SIG-M5 (cell line): ENCODE data around the gene TPK1.
"Not testable (repeated sequence)": the region's sequence is repeated elsewhere in the genome, so short reads cannot be mapped to it uniquely, and the experiment has no call there.

Experiments
- DNase-seq: peaks from one replicate; lab custom pipeline; 2025; lab: John Stamatoyannopoulos, UW

TPK1 gene

DNA sequence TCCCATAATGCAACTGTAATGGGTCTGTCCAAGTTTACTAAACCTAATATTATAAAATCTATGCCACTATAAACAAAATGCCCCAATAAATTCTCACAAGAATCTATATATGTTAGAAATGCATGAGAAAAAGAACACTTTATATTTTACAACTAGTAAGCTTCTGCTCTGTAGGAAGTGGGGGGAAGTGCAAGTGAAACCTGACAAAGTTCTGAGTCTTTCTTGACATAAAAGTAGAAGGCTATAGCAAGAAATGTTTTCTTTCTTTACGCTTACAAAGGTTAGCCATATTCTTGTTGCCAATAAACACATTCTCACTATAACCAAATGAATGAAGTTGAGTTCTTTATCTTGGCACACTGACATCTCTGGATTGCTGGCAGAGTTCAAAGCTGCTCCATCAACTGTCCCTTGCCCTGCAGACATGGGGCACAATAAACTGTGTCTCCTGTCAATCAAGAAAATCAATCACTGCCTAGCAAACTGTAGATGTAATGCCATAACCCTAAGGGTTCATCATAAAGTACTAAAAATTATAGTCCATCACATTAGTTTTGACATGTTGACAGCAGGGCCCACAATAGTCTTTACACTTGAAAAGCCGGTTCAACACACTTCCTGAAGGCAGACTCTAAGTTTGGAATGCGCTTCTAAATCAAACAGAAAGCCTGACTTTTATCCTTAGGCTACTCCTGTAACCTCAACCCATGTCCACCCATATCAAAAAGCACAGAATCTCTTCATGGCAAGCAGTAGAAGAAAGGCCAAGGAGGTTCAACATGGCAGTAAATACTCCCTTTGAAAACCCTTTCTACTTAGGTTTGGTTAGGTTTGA is 58.6 kb downstream of the TPK1 start:
- no peak for DNase-seq

- DNase-seq = no peak
Measured at GRCh38 chr7:144776447-144776846, 59.4 kb downstream of the TPK1 start.

DNA sequence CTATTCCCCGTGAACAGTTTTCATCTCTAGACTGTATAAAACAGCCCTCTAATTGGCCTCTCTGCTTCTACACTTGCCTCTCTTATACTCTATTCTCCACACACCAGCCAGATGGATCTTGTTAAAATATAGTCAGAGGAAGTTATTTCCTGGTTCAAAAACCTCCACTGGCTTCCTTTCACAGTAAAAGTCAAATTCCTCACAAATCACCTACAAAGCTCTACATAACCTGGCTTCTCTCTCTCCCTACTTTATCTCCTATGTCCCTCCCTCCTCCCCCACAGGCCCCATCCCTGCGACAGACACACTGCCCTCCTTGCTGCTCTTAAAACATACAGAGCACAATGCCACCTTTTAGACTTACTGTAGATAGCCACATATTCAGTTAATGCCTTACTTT is 60.1 kb downstream of the TPK1 start:
- DNase-seq = no peak

GRCh38 chr7:144771927-144772326 is 63.9 kb downstream of the TPK1 start:
- DNase-seq = no peak

- DNase-seq = no peak
Measured at GRCh38 chr7:144771174-144771573, 64.7 kb downstream of the TPK1 start.

GRCh38 chr7:144769352-144769751 is 66.5 kb downstream of the TPK1 start:
- DNase-seq = no peak

GRCh38 chr7:144768633-144769032 is 67.2 kb downstream of the TPK1 start:
- no peak for DNase-seq

DNA sequence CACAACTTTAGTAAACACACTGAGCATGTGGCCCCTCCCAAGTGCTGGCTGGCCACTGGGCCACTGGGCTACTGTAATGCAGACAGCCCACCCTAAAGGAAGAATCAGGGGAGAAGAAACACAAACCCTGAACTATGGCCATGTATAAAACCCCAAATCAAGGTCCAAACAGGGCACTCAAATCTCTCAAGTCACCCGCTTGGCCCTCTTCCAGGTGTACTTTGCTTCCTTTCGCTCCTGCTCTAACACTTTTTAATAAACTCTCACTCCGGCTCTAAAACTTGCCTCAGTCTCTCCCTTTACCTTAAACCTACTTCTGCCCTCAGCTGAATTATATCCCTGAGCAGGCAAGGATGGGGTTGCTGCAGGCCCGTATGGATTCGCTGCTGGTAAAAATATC is 72.6 kb downstream of the TPK1 start:
- DNase-seq = no peak

- DNase-seq = no peak
Measured at GRCh38 chr7:144762853-144763252, 73.0 kb downstream of the TPK1 start.

- no peak for DNase-seq
Measured at GRCh38 chr7:144761493-144761892, 74.4 kb downstream of the TPK1 start.

DNA sequence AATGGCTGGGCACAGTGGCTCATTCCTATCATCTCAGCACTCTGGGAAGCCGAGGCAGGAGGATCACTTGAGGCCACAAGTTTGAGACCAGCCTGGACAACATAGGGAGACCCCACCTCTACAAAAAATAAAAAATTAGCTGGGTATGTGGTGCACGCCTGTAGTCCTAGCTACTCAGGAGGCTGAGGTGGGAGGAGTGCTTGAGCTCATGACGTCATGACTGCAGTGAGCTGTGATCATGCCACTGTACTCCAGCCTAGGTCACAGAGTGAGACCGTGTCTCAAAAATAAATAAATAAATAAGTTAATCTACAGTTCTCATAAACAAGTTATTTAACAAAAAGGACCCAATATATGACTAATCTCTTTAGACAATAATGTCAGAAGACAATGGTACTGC is 76.2 kb downstream of the TPK1 start:
- no peak for DNase-seq

DNA sequence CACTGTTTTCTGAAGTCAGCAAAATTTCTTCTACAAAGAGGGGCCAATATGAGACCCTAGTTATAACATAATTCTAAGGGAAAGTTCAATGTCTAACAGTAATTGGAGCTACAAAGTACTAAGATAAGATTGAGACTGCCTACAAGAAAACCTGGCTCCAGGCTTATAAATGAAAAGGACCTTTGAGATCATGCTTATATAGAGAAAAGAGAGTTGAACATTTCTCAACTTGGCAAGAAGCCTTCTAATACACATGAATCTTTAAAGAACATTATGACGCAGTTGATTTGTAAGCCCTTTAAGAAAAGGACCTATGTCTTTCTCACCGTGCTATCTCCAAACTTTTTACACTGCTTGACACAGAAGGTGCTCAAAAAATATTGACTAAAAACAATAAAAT is 87.9 kb downstream of the TPK1 start:
- no peak for DNase-seq

DNA sequence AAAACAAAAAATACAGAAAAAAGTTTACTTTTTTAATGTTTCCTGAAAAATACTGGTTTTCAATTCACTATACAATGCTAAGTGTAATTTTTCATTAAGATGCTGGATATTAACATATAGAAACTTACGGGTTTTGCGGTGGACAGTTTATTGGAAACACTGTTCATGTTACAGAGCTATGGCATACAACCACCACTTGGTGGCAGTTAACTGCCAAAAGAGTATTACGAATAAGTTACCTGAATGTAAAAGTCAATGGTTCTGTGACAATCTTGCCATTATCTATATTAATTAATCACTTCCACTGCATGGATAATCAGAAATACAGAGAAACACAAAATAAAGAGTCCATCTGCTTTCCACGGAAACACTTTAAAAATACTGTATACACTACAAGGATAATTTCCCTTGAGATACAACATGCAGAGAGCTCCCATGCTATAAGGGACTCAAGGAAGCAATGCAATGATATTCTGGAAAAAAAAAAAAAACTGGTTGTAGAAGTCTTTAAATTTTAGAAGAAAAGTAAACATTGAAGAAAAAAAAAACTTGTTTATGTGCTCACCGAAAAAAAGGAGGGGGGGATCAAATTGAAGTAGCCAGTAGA is 97.0 kb downstream of the TPK1 start:
- no peak for DNase-seq

- DNase-seq = no peak
Measured at GRCh38 chr7:144738146-144738545, 97.7 kb downstream of the TPK1 start.

GRCh38 chr7:144736880-144737493 is 98.9 kb downstream of the TPK1 start:
- DNase-seq = no peak

- DNase-seq = no peak
Measured at GRCh38 chr7:144735505-144736276, 100.2 kb downstream of the TPK1 start.

GRCh38 chr7:144731661-144732351 is 104.0 kb downstream of the TPK1 start:
- no peak for DNase-seq

DNA sequence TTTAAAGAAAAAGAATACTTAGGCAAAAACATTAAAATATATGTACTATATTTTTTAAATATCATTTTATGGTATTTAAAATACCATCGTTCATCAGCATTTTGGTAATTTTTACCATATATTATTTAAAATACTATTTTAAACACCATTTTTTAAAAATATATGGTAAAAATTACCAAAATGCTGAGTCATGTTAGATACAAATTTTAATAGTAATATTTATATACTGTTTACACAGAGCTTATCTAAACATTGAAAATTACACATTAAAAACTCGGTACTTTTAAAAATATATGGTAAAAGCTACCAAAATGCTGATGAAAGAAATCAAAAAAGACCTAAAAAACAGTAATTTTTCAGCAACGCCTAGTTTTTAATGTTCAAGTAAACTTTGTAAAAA is 105.6 kb downstream of the TPK1 start:
- no peak for DNase-seq

GRCh38 chr7:144729226-144729625 is 106.6 kb downstream of the TPK1 start:
- no peak for DNase-seq

- no peak for DNase-seq
Measured at GRCh38 chr7:144728551-144728950, 107.3 kb downstream of the TPK1 start.

DNA sequence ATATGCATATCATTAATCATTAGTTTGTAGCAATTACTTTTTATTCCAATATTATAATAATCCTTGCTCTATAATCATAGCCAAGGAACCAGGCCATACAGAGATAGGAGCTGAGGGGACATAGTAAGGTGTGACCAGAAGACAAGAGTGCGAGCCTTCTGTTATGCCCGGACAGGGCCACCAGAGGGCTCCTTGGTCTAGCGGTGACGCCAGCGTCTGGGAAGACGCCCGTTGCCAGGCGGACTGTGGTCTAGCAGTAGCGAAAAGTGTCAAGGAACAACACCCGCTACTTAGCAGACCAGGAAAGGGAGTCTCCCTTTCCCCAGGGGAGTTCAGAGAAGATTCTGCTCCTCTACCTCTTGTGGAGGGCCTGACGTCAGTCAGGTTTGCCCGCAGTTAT is 109.0 kb downstream of the TPK1 start:
- not testable (repeated sequence) for DNase-seq

DNA sequence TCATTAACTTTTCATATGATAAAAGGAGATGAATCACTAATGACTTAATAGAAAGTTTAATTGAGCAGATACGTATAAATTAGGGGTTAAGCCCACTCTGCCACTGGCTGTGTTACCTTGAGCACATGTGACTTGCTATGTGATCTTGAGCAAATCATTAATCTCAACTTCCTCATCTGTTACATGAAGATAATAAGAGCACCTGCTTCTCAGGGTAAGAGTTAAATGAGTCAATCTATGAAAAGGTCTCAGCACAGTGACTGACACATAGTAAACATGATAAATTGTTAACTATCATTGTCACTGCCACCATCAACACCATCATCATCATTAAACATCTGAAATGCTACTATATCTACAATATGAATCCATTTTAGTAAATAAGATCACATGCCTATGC is 110.8 kb downstream of the TPK1 start:
- no peak for DNase-seq
